HepG2 (cell line): ENCODE data around the gene ZNF544. TPM values are rescaled to one million over a fixed set of nuclear protein-coding genes. Genes with fewer than 3 reads are reported as not detected.

Experiments
- KDM5B ChIP-seq: sonication (generic); formaldehyde crosslinking; IDR thresholded peaks from 2 replicates; pipeline ENCODE4 v1.4.0; 2020; ENCODE audit warnings: missing genetic modification reagents, mild to moderate bottlenecking, borderline replicate concordance
- MATR3 ChIP-seq: sonication (generic); formaldehyde crosslinking; IDR thresholded peaks from 2 replicates; pipeline ENCODE4 v1.4.0; 2020; ENCODE audit warnings: missing genetic modification reagents
- MTA1 ChIP-seq: sonication (generic); formaldehyde crosslinking; IDR thresholded peaks from 2 replicates; pipeline ENCODE4 v1.4.0; 2020; ENCODE audit warnings: missing genetic modification reagents, mild to moderate bottlenecking, borderline replicate concordance
- NCOR1 ChIP-seq: fragments of 200-600 bp; sonication (generic); IDR thresholded peaks from 2 replicates; pipeline ENCODE4 v1.7.0; 2017; ENCODE audit warnings: antibody characterized with exemption, low read length, borderline replicate concordance
- NFRKB ChIP-seq: fragments of 450-650 bp; IDR thresholded peaks from 2 replicates; pipeline ENCODE4 v1.6.1; 2017
- PRDM4 ChIP-seq: sonication (generic); formaldehyde crosslinking; IDR thresholded peaks from 2 replicates; pipeline ENCODE4 v1.9.0; 2021; ENCODE audit warnings: missing genetic modification reagents, borderline replicate concordance
- TFDP1 ChIP-seq: IDR thresholded peaks from 2 replicates; pipeline ENCODE4 v1.6.1; 2016; ENCODE audit warnings: missing compliant biosample characterization, missing genetic modification reagents, borderline replicate concordance
- ZNF33B ChIP-seq: sonication (generic); formaldehyde crosslinking; IDR thresholded peaks from 2 replicates; pipeline ENCODE4 v1.5.1; 2020; ENCODE audit warnings: mild to moderate bottlenecking, missing genetic modification reagents
- ZNF770 ChIP-seq: sonication (generic); formaldehyde crosslinking; IDR thresholded peaks from 2 replicates; pipeline ENCODE4 v1.5.0; 2020; ENCODE audit warnings: mild to moderate bottlenecking, missing genetic modification reagents
- polyA plus RNA-seq, 8 experiments: library from polyadenylated mRNA; depleted of rRNA in 3 of 8; stranded (reverse) in 7 of 8; unstranded in 1 of 8; fragments of >200 nt; fragmentation: Illumina TruSeq in 4 of 8; extraction: Trizol in 4 of 8; gene quantifications; 2 replicates each; pipeline versions ENCODE4 v1.2.1 to v1.2.3, GENCODE V29; 2011 to 2016; ENCODE audit warnings: low read depth in 4 of 8, missing spikeins in 1 of 8, mixed read lengths in 1 of 8; ENCODE audit not compliant: insufficient read depth in 1 of 8
- total RNA-seq, 5 experiments: library from RNA; depleted of rRNA; stranded (reverse); fragments of >200 nt; fragmentation: Illumina TruSeq; extraction: Trizol; gene quantifications; 2 replicates each; pipeline ENCODE4 v1.2.3, GENCODE V29; 2016; ENCODE audit warnings: low read depth in 1 of 5
- TF ChIP-seq, protein P1 (sequence below): sonication (generic); formaldehyde crosslinking; IDR thresholded peaks from 2 replicates; pipeline ENCODE4 v1.4.0; 2020; ENCODE audit warnings: mild to moderate bottlenecking, missing genetic modification reagents
- TF ChIP-seq, protein P2 (sequence below): sonication (generic); formaldehyde crosslinking; IDR thresholded peaks from 2 replicates; pipeline ENCODE4 v1.4.0; 2020; ENCODE audit warnings: missing genetic modification reagents

Gene ZNF544
- total and polyA plus RNA-seq, 2 of the 13 experiments (the other 11 are each of a cell fraction or from before 2014, with no cell fraction given), result 13.1 to 17.0 TPM

GRCh38 chr19:58279042-58279924 lies 50.6 kb downstream of the ZNF544 start (continued):
- TF ChIP-seq, protein P1, sequence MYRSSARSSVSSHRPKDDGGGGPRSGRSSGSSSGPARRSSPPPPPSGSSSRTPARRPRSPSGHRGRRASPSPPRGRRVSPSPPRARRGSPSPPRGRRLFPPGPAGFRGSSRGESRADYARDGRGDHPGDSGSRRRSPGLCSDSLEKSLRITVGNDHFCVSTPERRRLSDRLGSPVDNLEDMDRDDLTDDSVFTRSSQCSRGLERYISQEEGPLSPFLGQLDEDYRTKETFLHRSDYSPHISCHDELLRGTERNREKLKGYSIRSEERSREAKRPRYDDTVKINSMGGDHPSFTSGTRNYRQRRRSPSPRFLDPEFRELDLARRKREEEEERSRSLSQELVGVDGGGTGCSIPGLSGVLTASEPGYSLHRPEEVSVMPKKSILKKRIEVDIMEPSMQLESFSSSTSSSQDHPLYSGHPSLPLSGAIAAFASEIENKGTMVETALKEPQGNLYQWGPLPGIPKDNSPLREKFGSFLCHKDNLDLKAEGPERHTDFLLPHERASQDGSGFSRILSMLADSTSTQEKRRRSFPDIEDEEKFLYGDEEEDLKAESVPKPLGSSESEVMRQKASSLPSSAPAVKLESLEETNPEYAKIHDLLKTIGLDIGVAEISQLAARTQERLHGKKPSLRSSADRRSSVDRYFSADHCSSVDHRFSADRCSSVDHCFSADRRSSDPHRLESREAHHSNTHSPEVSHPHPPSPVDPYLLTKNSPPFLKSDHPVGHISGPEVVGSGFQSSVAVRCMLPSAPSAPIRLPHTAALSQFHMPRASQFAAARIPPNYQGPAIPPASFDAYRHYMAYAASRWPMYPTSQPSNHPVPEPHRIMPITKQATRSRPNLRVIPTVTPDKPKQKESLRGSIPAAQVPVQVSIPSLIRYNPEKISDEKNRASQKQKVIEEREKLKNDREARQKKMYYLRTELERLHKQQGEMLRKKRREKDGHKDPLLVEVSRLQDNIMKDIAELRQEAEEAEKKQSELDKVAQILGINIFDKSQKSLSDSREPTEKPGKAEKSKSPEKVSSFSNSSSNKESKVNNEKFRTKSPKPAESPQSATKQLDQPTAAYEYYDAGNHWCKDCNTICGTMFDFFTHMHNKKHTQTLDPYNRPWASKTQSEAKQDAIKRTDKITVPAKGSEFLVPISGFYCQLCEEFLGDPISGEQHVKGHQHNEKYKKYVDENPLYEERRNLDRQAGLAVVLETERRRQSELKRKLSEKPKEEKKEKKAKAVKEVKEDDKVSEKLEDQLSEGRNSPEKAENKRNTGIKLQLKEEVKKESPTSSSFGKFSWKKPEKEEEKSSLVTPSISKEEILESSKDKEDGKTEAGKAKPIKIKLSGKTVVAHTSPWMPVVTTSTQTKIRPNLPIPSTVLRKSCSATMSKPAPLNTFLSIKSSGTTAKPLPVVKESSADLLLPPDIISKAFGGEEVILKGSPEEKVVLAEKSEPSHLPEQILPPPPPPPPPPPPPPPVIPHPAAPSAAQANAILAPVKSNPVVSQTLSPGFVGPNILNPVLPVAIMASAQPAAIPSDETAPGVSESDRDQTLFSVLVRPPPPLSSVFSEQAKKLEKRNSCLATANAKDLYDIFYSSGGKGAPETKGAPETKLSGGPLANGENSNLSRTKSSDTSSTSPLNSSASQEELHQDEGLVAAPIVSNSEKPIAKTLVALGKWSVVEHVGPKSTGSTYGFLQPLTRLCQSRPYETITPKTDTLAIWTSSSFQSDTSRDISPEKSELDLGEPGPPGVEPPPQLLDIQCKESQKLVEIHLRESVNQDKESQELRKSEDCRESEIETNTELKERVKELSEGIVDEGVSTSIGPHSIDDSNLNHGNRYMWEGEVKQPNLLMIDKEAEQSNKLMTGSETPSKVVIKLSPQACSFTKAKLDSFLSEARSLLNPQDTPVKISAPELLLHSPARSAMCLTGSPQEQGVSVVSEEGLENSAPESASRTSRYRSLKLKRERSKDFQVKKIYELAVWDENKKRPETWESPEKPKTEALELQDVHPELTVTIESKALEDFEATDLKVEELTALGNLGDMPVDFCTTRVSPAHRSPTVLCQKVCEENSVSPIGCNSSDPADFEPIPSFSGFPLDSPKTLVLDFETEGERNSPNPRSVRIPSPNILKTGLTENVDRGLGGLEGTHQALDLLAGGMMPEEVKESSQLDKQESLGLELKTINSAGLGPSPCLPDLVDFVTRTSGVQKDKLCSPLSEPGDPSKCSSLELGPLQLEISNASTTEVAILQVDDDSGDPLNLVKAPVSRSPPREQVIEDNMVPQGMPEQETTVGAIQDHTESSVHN (CRISPR knock-in tag), result no peak; the same call in 1 of the 2 replicates
- no peak for TF ChIP-seq PRDM4
- TF ChIP-seq, protein P2, sequence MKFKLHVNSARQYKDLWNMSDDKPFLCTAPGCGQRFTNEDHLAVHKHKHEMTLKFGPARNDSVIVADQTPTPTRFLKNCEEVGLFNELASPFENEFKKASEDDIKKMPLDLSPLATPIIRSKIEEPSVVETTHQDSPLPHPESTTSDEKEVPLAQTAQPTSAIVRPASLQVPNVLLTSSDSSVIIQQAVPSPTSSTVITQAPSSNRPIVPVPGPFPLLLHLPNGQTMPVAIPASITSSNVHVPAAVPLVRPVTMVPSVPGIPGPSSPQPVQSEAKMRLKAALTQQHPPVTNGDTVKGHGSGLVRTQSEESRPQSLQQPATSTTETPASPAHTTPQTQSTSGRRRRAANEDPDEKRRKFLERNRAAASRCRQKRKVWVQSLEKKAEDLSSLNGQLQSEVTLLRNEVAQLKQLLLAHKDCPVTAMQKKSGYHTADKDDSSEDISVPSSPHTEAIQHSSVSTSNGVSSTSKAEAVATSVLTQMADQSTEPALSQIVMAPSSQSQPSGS (CRISPR knock-in tag), result no peak
- no peak for TF ChIP-seq NFRKB
- TF ChIP-seq ZNF33B (CRISPR knock-in tag), result peak; percentile 74; the same call in 1 of the 2 replicates
- 0 out of 2 replicates have a peak, but pooled peaks have one; percentile 21 for TF ChIP-seq ZNF770 (CRISPR knock-in tag)
- TF ChIP-seq NCOR1, result no peak
- TF ChIP-seq MATR3 (CRISPR knock-in tag), result no peak
- no peak for TF ChIP-seq TFDP1 (CRISPR knock-in tag)
- peak; percentile 68; the same call in 1 of the 2 replicates for TF ChIP-seq KDM5B
- peak; percentile 57; the same call in 1 of the 2 replicates for TF ChIP-seq MTA1 (CRISPR knock-in tag)
